GM13976 (cell line): ENCODE measurements around the gene TBCC.

Experiments
- DNase-seq: peaks from one replicate; pipeline ENCODE4 v3.0.0; 2012; ENCODE audit warnings: low spot score
- in situ Hi-C: fragments of 300-500 bp; cut with MboI; formaldehyde crosslinking; loops from one replicate; pipeline ENCODE4 v1.12.0; 2022; ENCODE audit warnings: low sequenced_read_pairs, mixed read lengths, inconsistent platforms; ENCODE audit not compliant: unreplicated experiment
- TF ChIP-seq, protein P1 (sequence below): IDR thresholded peaks from 2 replicates; pipeline ENCODE4 v1.5.1; 2012; ENCODE audit warnings: borderline replicate concordance, mild to moderate bottlenecking; ENCODE audit not compliant: insufficient read depth; ENCODE audit errors: extremely low read depth, missing control alignments, control extremely low read depth

TBCC gene

GRCh38 chr6:42786525-42786985, 40.7 kb upstream of the TBCC start:
- TF ChIP-seq, protein P1, sequence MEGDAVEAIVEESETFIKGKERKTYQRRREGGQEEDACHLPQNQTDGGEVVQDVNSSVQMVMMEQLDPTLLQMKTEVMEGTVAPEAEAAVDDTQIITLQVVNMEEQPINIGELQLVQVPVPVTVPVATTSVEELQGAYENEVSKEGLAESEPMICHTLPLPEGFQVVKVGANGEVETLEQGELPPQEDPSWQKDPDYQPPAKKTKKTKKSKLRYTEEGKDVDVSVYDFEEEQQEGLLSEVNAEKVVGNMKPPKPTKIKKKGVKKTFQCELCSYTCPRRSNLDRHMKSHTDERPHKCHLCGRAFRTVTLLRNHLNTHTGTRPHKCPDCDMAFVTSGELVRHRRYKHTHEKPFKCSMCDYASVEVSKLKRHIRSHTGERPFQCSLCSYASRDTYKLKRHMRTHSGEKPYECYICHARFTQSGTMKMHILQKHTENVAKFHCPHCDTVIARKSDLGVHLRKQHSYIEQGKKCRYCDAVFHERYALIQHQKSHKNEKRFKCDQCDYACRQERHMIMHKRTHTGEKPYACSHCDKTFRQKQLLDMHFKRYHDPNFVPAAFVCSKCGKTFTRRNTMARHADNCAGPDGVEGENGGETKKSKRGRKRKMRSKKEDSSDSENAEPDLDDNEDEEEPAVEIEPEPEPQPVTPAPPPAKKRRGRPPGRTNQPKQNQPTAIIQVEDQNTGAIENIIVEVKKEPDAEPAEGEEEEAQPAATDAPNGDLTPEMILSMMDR: no peak
- in situ Hi-C loops: no loop called here

GRCh38 chr6:42784717-42785498, 39.0 kb upstream of the TBCC start:
- in situ Hi-C loops: no loop called here
- TF ChIP-seq, protein P1: no peak

More at GRCh38 chr6:42786525-42786985, 40.7 kb upstream of the TBCC start:
- no peak for DNase-seq

GRCh38 chr6:42783876-42784642, 38.2 kb upstream of the TBCC start:
- in situ Hi-C loops: no loop called here
- DNase-seq: no peak
- TF ChIP-seq, protein P1: no peak

More at GRCh38 chr6:42784717-42785498, 39.0 kb upstream of the TBCC start:
- DNase-seq: no peak

DNA sequence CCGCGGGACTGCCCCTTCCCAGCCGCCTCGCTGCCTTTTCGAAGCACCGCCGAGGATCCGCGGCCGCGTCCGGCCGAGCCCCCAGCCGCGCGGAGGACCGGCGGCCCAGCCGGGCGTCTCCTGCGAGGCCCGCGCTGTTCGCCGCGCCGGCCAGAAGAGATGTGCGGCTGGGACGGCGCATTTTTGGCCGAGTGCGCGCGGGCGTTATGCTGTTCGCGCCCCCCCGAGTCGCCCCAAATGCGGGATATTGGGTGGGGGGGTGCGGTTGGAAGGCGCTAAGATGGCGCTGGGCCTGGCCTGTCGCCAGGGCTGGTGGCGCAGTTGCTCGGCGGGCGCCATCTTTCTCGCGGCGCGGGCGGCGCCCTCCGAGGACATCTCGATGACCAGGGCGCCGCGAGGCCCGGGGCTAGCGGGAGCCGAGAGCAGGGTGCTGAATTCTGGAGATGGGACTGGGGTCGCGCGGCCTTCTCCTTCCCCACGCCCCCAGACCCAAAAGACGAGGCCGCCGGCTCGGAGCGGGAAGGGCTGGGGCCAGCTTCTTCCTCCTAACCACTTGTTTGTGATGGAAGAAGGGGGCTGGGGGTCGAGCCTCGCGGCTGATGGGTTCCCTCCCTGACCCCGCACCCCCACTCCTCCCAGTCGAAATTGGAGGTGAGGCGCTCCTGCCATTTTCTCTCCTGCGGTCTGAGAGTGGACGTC, 37.4 kb upstream of the TBCC start:
- DNase-seq: peak; percentile 86
- in situ Hi-C loops: no loop called here
- TF ChIP-seq, protein P1: no peak

GRCh38 chr6:42782689-42783176, 36.8 kb upstream of the TBCC start:
- DNase-seq: peak; percentile 73
- TF ChIP-seq, protein P1: no peak
- in situ Hi-C loops: no loop called here
